Measurements from ENCODE around the gene ACTR6. TPM values are rescaled to one million over a fixed set of nuclear protein-coding genes. Genes with fewer than 3 reads are reported as not detected.

The ACTR6 gene
- total RNA-seq, result 10 to 100 TPM; 20.4 to 26.5 (median 21.4) TPM
- long read RNA-seq, donor 1, transcript ACTR6-201 (11 exons, 2,464 nt), result major isoform, 15 of 21 reads
- long read RNA-seq, donor 1, partial matches to known transcripts, result 0 of 21 reads
- long read RNA-seq, donor 1, other reads (novel, unspliced or antisense), result 1 of 21 reads
- long read RNA-seq, donor 2, transcript ACTR6-201 (11 exons, 2,464 nt), result major isoform, 11 of 11 reads
- long read RNA-seq, donor 2, partial matches to known transcripts, result 0 of 11 reads
- long read RNA-seq, donor 2, other reads (novel, unspliced or antisense), result 0 of 11 reads

DNA sequence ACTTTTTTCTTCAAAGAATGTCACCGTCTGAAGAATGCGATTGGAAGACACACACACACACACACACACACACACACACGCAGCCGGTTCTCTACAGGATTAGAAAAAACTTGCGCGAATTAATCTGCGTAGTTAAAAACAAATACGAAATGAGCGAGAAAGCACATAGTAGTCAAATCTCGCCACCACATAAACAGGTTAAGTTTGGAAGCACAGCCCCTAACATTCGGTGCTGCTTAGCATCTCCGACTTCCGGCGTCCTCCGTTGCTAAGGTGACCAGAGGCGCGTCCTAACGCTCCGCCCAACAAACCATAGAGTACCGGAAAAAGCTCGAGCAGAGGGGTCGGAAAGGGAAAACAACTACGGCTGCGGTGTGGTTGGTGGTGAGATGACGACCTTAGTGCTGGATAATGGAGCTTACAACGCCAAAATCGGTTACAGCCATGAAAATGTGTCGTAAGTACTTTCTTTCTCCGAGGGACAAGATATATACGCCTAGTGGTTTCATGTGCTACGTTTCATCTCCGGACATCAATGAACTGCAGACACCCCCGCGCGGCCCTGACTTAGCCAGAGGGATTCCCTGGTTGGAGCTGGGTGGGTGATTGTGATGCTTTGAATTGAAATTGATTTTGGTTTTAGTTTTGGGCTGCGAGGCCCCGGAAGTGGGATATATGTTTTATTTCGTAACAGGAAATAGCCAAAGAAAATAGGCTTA, at the start of gene ACTR6:
Gene ACTR6, plus strand, starts transcription at position 353 of the 719 bp plus-strand sequence. Its CDS starts 37 bp downstream, at position 390.
- intact Hi-C loops (cut with DNase I, micrococcal nuclease), result no loop called here
- no peaks in the 10 kb centered on the region for H3K36me3 ChIP-seq (ENCODE audit: low read depth)
- peak within 1 kb of the TSS; percentile 72 for H3K4me3 ChIP-seq
- no peaks in the 10 kb centered on the region for H3K9me3 ChIP-seq
- ATAC-seq, result peak; percentile 91
- TF ChIP-seq, protein P1, sequence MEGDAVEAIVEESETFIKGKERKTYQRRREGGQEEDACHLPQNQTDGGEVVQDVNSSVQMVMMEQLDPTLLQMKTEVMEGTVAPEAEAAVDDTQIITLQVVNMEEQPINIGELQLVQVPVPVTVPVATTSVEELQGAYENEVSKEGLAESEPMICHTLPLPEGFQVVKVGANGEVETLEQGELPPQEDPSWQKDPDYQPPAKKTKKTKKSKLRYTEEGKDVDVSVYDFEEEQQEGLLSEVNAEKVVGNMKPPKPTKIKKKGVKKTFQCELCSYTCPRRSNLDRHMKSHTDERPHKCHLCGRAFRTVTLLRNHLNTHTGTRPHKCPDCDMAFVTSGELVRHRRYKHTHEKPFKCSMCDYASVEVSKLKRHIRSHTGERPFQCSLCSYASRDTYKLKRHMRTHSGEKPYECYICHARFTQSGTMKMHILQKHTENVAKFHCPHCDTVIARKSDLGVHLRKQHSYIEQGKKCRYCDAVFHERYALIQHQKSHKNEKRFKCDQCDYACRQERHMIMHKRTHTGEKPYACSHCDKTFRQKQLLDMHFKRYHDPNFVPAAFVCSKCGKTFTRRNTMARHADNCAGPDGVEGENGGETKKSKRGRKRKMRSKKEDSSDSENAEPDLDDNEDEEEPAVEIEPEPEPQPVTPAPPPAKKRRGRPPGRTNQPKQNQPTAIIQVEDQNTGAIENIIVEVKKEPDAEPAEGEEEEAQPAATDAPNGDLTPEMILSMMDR (IDR thresholded peaks at IDR 0.05), result no peak
- peak; percentile 96 to 100 (median 97) for DNase-seq
- peaks cover 11% of the 10 kb centered on the region for H3K4me1 ChIP-seq (ENCODE audit: low read depth)

- H3K36me3 ChIP-seq (ENCODE audit: low read depth), result no peaks in the 10 kb centered on the region
- H3K4me3 ChIP-seq, result no peak overlapping the region
- no peaks in the 10 kb centered on the region for H3K4me1 ChIP-seq (ENCODE audit: low read depth)
- intact Hi-C loops (cut with DNase I, micrococcal nuclease), result no loop called here
- no peak for ATAC-seq
- no peaks in the 10 kb centered on the region for H3K9me3 ChIP-seq
- TF ChIP-seq, protein P1 (IDR thresholded peaks at IDR 0.05), result no peak
- DNase-seq, result no peak
Observed at GRCh38 chr12:100151769-100152168, 48.8 kb upstream of the ACTR6 start.

DNA sequence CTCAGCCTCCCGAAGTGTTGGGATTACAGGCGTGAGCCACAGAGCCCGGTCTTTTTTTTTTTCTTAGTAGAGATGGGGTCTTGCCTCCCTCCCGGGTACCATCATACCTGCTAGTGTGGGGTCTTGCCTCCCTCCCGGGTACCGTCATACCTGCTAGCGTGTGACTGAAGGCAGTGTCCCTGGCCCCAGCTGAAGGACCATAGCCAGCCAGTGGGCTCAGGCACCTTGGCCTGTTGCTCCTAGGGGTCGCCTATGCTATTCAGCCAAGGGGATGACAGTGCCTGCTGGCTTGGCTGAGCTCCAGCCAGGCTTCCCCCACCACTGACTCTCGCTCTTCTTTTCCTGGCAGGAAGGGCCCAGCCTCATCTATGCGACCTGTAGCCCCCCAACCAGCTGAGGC, 47.5 kb upstream of the ACTR6 start:
- no peak for ATAC-seq
- Histone ChIP-seq H3K4me1 (ENCODE audit: low read depth) (no peaks in the 10 kb centered on the region), H3K9me3 (no peaks in the 10 kb centered on the region), H3K36me3 (ENCODE audit: low read depth) (no peaks in the 10 kb centered on the region), H3K4me3 (no peak overlapping the region)
- TF ChIP-seq, protein P1 (IDR thresholded peaks at IDR 0.05), result no peak
- intact Hi-C loops (cut with DNase I, micrococcal nuclease), result no loop called here
- no peak for DNase-seq

- ATAC-seq, result peak; percentile 86
- peak; percentile 80 to 92 (median 89) for DNase-seq
- Histone ChIP-seq H3K4me1 (ENCODE audit: low read depth) (no peaks in the 10 kb centered on the region), H3K9me3 (no peaks in the 10 kb centered on the region), H3K4me3 (no peak overlapping the region), H3K36me3 (ENCODE audit: low read depth) (no peaks in the 10 kb centered on the region)
- intact Hi-C loops (cut with DNase I, micrococcal nuclease), result no loop called here
- TF ChIP-seq, protein P1 (IDR thresholded peaks at IDR 0.05), result peak; percentile 82
Observed at GRCh38 chr12:100154474-100155247, 46.0 kb upstream of the ACTR6 start.

- H3K9me3 ChIP-seq, result no peaks in the 10 kb centered on the region
- H3K4me3 ChIP-seq, result no peak overlapping the region
- DNase-seq (no peak), ATAC-seq (no peak)
- intact Hi-C loops (cut with DNase I, micrococcal nuclease), result no loop called here
- TF ChIP-seq, protein P1 (IDR thresholded peaks at IDR 0.05), result no peak
- H3K36me3 ChIP-seq (ENCODE audit: low read depth), result no peaks in the 10 kb centered on the region
- no peaks in the 10 kb centered on the region for H3K4me1 ChIP-seq (ENCODE audit: low read depth)
Observed at GRCh38 chr12:100156731-100157426, 43.7 kb upstream of the ACTR6 start.
